ENCODE data around the gene RTN4RL1.
"Not testable (repeated sequence)": the region's sequence is repeated elsewhere in the genome, so short reads cannot be mapped to it uniquely, and the experiment has no call there.

RTN4RL1 gene

DNA sequence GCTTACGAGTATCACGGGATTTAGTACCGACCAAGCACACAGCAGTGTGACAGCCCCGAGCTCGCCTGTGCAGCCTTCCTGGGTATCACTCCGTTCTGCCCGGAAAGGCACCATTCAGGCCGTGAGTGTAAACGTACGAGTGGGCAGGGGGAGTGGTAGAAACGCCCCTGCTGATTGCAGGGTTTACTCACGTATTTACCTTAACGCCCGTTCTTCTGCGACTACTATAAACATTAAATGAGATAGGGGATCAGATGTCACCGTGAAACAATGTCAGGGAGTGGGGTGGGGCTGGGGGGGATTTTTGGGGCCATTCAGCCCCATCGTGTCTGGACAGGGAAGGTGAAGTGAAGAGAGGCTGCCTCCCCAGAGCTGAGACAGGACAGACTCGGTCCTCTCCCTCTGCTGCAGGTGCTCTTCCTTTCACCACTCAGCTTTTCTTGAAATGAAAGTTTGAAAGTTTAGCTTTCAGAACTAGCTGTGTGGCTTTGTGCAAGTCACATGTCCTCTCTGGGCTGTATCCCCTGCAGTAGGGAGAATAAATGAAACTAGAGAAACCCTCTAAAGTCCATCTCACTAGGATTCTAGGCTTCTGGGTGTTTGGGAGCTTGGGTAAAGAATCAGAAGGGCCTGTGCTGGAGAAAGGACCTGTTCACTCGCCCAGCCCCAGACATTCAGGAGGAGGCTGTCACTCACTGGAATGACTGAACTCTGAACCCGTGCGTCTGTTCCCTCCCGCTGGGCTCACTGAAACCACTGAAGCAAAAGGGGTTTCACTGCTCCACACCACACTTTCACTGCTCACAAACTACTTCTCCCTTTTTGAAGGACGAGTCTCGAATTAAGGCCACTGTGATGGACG lies 128.7 kb downstream of the RTN4RL1 start:
- Histone ChIP-seq H3K27me3 (ENCODE audit: control insufficient read depth, insufficient read depth, low read length) (no peaks in the 10 kb centered on the region), H3K9me3 (ENCODE audit: control insufficient read depth, insufficient read depth, low read length) (no peaks in the 10 kb centered on the region), H3K36me3 (ENCODE audit: control insufficient read depth, insufficient read depth, low read length) (peaks cover 72% of the 10 kb centered on the region), H3K4me3 (ENCODE audit: low read depth, low read length) (no peak overlapping the region), H3K4me1 (ENCODE audit: control insufficient read depth, insufficient read depth, low read length) (no peaks in the 10 kb centered on the region), H3K9ac (ENCODE audit: low read depth, low read length) (no peak overlapping the region), H3K27ac (ENCODE audit: low read depth, low read length) (no peak overlapping the region)

DNA sequence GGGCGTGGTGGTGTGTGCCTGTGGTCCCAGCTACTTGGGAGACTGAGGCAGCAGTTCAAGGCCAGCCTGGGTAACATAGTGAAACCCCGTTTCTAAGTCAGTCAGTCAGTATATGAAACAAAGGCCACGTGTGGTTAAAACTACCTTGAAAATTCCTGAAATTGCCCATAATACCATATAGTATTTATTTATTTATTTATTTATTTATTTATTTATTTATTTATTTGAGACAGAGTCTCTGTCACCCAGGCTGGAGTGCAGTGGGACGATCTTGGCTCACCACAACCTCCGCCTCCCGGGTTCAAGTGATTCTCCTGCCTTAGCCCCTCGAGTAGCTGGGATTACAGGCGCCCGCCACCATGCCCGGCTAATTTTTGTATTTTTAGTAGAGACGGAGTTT lies 129.7 kb downstream of the RTN4RL1 start:
- not testable (repeated sequence) for H3K27ac ChIP-seq (ENCODE audit: low read depth, low read length); H3K9me3 ChIP-seq (ENCODE audit: control insufficient read depth, insufficient read depth, low read length); H3K9ac ChIP-seq (ENCODE audit: low read depth, low read length); H3K4me3 ChIP-seq (ENCODE audit: low read depth, low read length); H3K4me1 ChIP-seq (ENCODE audit: control insufficient read depth, insufficient read depth, low read length); H3K27me3 ChIP-seq (ENCODE audit: control insufficient read depth, insufficient read depth, low read length)
- peaks cover 80% of the 10 kb centered on the region for H3K36me3 ChIP-seq (ENCODE audit: control insufficient read depth, insufficient read depth, low read length)

DNA sequence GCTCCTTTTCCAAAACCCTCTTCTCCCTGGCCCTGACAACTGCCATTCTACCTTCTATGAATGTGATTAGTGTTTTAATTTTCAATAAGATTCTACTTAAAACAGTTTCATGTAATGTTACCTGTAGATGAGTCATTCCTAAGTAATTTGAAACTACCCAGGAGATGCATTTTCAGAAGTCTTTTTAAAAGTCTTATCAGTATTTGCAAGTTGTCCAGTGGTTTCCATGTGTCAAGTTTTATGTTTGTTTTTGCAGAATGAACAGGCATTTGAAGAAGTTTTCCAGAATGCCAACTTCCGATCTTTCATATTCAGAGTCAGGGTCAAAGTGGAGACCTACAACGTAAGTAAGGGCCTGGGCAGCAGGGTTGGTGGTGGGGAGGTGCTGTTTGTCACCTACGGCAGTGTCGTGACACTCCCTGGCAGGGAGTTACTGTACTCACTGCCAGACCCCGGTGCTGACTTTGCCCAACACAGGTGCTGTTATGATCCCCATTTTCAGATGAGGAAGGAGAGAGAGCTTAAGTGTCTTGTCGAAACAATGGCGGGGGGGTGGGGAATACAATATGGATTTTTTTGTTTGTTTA lies 130.3 kb downstream of the RTN4RL1 start:
- Histone ChIP-seq H3K4me3 (ENCODE audit: low read depth, low read length) (no peak overlapping the region), H3K4me1 (ENCODE audit: control insufficient read depth, insufficient read depth, low read length) (no peaks in the 10 kb centered on the region), H3K36me3 (ENCODE audit: control insufficient read depth, insufficient read depth, low read length) (peaks cover 82% of the 10 kb centered on the region), H3K27ac (ENCODE audit: low read depth, low read length) (no peak overlapping the region), H3K27me3 (ENCODE audit: control insufficient read depth, insufficient read depth, low read length) (no peaks in the 10 kb centered on the region), H3K9me3 (ENCODE audit: control insufficient read depth, insufficient read depth, low read length) (no peaks in the 10 kb centered on the region), H3K9ac (ENCODE audit: low read depth, low read length) (no peak overlapping the region)

DNA sequence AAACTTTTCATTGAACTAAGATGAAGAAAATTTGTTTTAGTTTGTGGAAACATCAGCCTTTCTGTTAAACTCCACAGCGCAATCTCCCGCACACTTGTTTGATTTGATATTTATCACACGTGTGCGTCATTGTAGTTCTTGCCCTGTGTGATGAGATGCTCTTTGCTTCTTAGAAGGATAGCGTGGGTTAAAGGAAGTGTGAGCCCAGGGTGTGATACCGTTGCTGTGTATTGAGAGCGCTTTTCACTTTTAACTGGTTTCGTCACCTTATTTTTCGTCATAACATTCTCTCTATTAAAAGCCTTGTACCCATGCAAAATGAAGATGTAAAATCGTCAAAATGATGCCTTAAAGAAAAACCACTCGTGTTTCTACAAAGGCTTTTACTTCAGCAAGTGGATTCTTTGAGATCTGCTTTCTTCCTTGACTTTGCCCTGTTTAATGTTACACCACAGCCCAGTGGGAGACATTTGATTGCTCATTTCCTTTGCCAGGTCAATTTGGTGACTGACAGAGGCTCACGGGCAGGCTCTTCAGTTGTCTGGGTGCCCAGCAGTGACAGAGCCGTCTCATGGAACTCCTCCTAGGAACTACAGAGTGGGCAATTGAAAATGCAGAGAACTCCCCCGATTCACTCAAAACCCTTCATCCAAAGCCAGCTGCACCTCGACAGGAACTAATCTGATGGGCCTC lies 134.2 kb downstream of the RTN4RL1 start:
- Histone ChIP-seq H3K9ac (ENCODE audit: low read depth, low read length) (no peak overlapping the region), H3K4me3 (ENCODE audit: low read depth, low read length) (no peak overlapping the region), H3K9me3 (ENCODE audit: control insufficient read depth, insufficient read depth, low read length) (no peaks in the 10 kb centered on the region), H3K27ac (ENCODE audit: low read depth, low read length) (no peak overlapping the region), H3K27me3 (ENCODE audit: control insufficient read depth, insufficient read depth, low read length) (no peaks in the 10 kb centered on the region), H3K4me1 (ENCODE audit: control insufficient read depth, insufficient read depth, low read length) (no peaks in the 10 kb centered on the region), H3K36me3 (ENCODE audit: control insufficient read depth, insufficient read depth, low read length) (peaks cover 88% of the 10 kb centered on the region)

DNA sequence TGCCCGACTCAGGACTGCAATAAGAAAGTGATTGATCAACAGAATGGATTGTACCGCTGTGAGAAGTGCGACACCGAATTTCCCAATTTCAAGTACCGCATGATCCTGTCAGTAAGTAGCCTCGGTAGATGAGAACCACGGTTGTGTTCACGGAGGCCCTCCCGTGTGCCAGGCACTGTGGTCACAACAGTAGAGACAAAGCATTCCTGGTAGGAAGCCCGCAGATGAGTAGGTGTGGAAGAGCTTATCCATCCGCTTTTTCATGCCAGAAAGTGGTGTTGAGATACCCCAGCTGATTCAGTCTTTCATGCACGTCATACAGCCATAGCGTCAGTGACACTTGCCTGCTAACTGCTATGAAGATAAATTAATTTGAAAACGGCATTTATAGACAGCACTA lies 136.4 kb downstream of the RTN4RL1 start:
- no peaks in the 10 kb centered on the region for H3K4me1 ChIP-seq (ENCODE audit: control insufficient read depth, insufficient read depth, low read length)
- no peak overlapping the region for H3K9ac ChIP-seq (ENCODE audit: low read depth, low read length)
- no peaks in the 10 kb centered on the region for H3K27me3 ChIP-seq (ENCODE audit: control insufficient read depth, insufficient read depth, low read length)
- no peaks in the 10 kb centered on the region for H3K9me3 ChIP-seq (ENCODE audit: control insufficient read depth, insufficient read depth, low read length)
- peaks cover 92% of the 10 kb centered on the region for H3K36me3 ChIP-seq (ENCODE audit: control insufficient read depth, insufficient read depth, low read length)
- no peak overlapping the region for H3K4me3 ChIP-seq (ENCODE audit: low read depth, low read length)
- H3K27ac ChIP-seq (ENCODE audit: low read depth, low read length): no peak overlapping the region
